Activated B cell treated with CpG ODN at 0.5 μM for 24 hours (primary cell): ENCODE results near the gene SOX1. TPM values are rescaled to one million over a fixed set of nuclear protein-coding genes. Genes with fewer than 3 reads are reported as not detected.

Source experiments
- ATAC-seq: fragments of 200-7000 bp; cut with Tn5 transposase; one replicate; pipeline ENCODE4 v1.10.0; 2021; ENCODE audit warnings: low read depth, mild to moderate bottlenecking, moderate library complexity
- CTCF ChIA-PET: fragments of 350-600 bp; sonication (Branson Sonifier 250); formaldehyde crosslinking; loops from one replicate; lab custom pipeline; 2021; ENCODE audit warnings: antibody characterized with exemption; lab: Charles Lee
- POLR2A ChIA-PET: fragments of 350-600 bp; sonication (Branson Sonifier 250); formaldehyde crosslinking; loops from one replicate; lab custom pipeline; 2021; ENCODE audit warnings: antibody characterized with exemption; lab: Charles Lee
- DNase-seq: peaks from one replicate; pipeline ENCODE4 v3.0.0; 2022
- H3K27ac Mint-ChIP-seq: one replicate; pipeline ENCODE4 v1.8.0; 2020; ENCODE audit warnings: mixed read lengths
- H3K27me3 Mint-ChIP-seq: one replicate; pipeline ENCODE4 v1.8.0; 2021; ENCODE audit warnings: mixed read lengths
- H3K36me3 Mint-ChIP-seq: one replicate; pipeline ENCODE4 v1.8.0; 2021; ENCODE audit warnings: low read depth, mixed read lengths
- H3K4me1 Mint-ChIP-seq: one replicate; pipeline ENCODE4 v1.8.0; 2021; ENCODE audit warnings: mixed read lengths
- H3K4me3 Mint-ChIP-seq: one replicate; pipeline ENCODE4 v1.8.0; 2020; ENCODE audit warnings: mild to moderate bottlenecking, mixed read lengths
- H3K9me3 Mint-ChIP-seq: one replicate; pipeline ENCODE4 v1.8.0; 2020; ENCODE audit warnings: mixed read lengths
- intact Hi-C: fragments of 100-400 bp; cut with micrococcal nuclease; formaldehyde crosslinking; loops from one replicate; pipeline ENCODE4 v1.15.1; 2024
- total RNA-seq: library from RNA; stranded (reverse); gene quantifications from 2 replicates; pipeline ENCODE4 v1.2.3, GENCODE V29; 2022
- TF ChIP-seq, protein P1 (sequence below): fragments of 200-600 bp; IDR thresholded peaks from one replicate; pipeline ENCODE4 v1.8.0; 2022; ENCODE audit warnings: antibody characterized with exemption, mild to moderate bottlenecking

Gene SOX1
- total RNA-seq, 1 donor from 2014 or later: not detected

DNA sequence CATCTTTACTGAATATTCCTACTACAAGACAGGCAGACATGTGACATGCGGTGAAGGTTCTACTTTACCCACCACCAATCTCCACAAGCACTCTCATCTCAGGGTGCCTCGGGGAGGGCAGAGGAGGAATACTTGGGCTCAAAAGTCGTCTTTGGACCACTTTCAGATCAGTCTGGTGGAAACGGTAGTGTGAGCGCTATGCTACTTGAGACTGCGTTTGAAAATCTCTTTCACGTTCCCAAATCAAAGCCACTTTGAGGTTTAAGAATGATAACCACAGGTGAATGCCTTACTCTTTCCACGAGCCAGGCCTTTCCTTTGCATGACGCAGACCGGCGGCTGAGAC, 1.5 kb upstream of the SOX1 start:
- intact Hi-C loops: no loop called here
- Mint-ChIP-seq H3K27me3 (peaks cover 54% of the 10 kb centered on the region), H3K9me3 (peaks cover 3% of the 10 kb centered on the region), H3K4me3 (no peak overlapping the region), H3K27ac (no peak overlapping the region), H3K36me3 (no peaks in the 10 kb centered on the region), H3K4me1 (peaks cover 9% of the 10 kb centered on the region)
- TF ChIP-seq, protein P1, sequence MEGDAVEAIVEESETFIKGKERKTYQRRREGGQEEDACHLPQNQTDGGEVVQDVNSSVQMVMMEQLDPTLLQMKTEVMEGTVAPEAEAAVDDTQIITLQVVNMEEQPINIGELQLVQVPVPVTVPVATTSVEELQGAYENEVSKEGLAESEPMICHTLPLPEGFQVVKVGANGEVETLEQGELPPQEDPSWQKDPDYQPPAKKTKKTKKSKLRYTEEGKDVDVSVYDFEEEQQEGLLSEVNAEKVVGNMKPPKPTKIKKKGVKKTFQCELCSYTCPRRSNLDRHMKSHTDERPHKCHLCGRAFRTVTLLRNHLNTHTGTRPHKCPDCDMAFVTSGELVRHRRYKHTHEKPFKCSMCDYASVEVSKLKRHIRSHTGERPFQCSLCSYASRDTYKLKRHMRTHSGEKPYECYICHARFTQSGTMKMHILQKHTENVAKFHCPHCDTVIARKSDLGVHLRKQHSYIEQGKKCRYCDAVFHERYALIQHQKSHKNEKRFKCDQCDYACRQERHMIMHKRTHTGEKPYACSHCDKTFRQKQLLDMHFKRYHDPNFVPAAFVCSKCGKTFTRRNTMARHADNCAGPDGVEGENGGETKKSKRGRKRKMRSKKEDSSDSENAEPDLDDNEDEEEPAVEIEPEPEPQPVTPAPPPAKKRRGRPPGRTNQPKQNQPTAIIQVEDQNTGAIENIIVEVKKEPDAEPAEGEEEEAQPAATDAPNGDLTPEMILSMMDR: no peak
- POLR2A ChIA-PET: no interaction called here
- DNase-seq: no peak
- no peak for ATAC-seq
- CTCF ChIA-PET: no interaction called here

DNA sequence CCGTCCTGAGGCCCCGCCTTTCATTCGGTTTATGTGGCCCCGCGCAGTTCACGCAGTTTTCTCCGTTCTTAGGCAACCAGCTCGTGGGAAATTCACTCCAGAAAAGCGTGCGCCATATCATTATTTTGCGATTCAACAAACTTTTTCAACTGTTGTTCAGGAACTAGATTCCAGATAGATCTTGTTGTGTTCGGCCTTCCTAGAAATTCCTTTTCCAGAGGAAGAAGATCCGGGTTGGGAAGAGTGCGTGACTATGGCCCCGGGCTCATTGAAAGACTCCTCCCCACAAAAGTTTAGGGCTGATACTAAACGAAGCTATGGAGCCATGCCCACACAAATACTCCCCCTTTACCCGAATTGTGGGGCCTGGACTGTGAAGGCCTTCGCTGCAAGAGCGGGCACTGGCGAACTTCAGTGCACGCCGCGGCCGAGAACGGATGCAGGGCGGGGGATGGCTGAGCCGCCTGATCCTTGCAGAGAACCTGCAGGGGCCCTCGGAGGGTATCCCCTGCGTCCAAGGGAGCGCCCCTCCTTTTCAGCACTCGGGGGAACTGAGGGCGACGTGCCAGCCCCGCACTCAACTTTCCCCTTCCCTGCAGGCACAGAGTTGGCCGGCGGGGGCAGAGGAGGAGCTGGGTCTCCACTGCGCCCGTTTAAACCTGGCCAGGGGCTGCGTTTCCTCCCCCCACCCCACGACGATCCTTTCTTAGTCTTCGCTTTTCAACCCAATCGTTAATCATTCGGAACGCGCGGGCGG, 904 bp upstream of the SOX1 start:
- ChIA-PET POLR2A (no interaction called here), CTCF (no interaction called here)
- intact Hi-C loops: no loop called here
- no peak for ATAC-seq
- peaks cover 54% of the 10 kb centered on the region for H3K27me3 Mint-ChIP-seq
- DNase-seq: no peak
- peaks cover 3% of the 10 kb centered on the region for H3K9me3 Mint-ChIP-seq
- H3K36me3 Mint-ChIP-seq: no peaks in the 10 kb centered on the region
- no peak overlapping the region for H3K27ac Mint-ChIP-seq
- H3K4me1 Mint-ChIP-seq: peaks cover 9% of the 10 kb centered on the region
- TF ChIP-seq, protein P1: no peak
- H3K4me3 Mint-ChIP-seq: no peak overlapping the region

DNA sequence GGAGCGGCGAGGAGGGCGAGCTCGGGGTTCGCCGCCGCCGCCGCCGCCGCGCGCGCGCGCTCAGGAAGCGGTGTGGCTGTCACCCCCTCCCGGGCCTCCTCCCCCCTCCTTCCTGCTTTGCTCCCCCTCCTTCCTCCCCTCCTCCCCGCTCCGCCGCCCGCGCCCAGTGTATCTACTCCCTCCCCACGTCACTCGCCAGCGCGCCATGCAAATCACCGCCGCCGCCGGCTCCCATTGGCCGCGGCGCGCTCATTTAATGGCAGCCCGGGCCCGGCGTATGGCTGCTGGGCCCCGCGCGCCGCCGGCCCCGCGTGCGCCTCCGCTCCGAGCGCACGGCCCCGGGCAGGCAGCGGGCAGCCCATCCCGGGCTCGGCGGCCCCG, 335 bp upstream of the SOX1 start:
- H3K4me1 Mint-ChIP-seq: peaks cover 9% of the 10 kb centered on the region
- POLR2A ChIA-PET: no interaction called here
- CTCF ChIA-PET: no interaction called here
- DNase-seq (no peak), ATAC-seq (peak; percentile 21)
- no peaks in the 10 kb centered on the region for H3K36me3 Mint-ChIP-seq
- no peak overlapping the region for H3K4me3 Mint-ChIP-seq
- intact Hi-C loops: no loop called here
- peaks cover 3% of the 10 kb centered on the region for H3K9me3 Mint-ChIP-seq
- no peak overlapping the region for H3K27ac Mint-ChIP-seq
- TF ChIP-seq, protein P1: no peak
- peaks cover 54% of the 10 kb centered on the region for H3K27me3 Mint-ChIP-seq

DNA sequence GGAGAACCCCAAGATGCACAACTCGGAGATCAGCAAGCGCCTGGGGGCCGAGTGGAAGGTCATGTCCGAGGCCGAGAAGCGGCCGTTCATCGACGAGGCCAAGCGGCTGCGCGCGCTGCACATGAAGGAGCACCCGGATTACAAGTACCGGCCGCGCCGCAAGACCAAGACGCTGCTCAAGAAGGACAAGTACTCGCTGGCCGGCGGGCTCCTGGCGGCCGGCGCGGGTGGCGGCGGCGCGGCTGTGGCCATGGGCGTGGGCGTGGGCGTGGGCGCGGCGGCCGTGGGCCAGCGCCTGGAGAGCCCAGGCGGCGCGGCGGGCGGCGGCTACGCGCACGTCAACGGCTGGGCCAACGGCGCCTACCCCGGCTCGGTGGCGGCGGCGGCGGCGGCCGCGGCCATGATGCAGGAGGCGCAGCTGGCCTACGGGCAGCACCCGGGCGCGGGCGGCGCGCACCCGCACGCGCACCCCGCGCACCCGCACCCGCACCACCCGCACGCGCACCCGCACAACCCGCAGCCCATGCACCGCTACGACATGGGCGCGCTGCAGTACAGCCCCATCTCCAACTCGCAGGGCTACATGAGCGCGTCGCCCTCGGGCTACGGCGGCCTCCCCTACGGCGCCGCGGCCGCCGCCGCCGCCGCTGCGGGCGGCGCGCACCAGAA, 1.1 kb downstream of the SOX1 start:
- POLR2A ChIA-PET: no interaction called here
- Mint-ChIP-seq H3K36me3 (no peaks in the 10 kb centered on the region), H3K27me3 (peaks cover 48% of the 10 kb centered on the region), H3K4me1 (peaks cover 11% of the 10 kb centered on the region), H3K27ac (no peak overlapping the region), H3K9me3 (peaks cover 5% of the 10 kb centered on the region), H3K4me3 (no peak overlapping the region)
- ATAC-seq: no peak
- no peak for DNase-seq
- TF ChIP-seq, protein P1: no peak
- intact Hi-C loops: no loop called here
- CTCF ChIA-PET: no interaction called here

DNA sequence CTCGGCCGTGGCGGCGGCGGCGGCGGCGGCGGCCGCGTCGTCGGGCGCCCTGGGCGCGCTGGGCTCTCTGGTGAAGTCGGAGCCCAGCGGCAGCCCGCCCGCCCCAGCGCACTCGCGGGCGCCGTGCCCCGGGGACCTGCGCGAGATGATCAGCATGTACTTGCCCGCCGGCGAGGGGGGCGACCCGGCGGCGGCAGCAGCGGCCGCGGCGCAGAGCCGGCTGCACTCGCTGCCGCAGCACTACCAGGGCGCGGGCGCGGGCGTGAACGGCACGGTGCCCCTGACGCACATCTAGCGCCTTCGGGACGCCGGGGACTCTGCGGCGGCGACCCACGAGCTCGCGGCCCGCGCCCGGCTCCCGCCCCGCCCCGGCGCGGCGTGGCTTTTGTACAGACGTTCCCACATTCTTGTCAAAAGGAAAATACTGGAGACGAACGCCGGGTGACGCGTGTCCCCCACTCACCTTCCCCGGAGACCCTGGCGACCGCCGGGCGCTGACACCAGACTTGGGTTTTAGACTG, 1.7 kb downstream of the SOX1 start:
- Mint-ChIP-seq H3K36me3 (no peaks in the 10 kb centered on the region), H3K9me3 (peaks cover 5% of the 10 kb centered on the region), H3K27me3 (peaks cover 44% of the 10 kb centered on the region), H3K4me1 (peaks cover 8% of the 10 kb centered on the region), H3K4me3 (no peak overlapping the region), H3K27ac (peak overlapping the region; percentile 35)
- ChIA-PET CTCF (no interaction called here), POLR2A (no interaction called here)
- DNase-seq (no peak), ATAC-seq (no peak)
- intact Hi-C loops: no loop called here
- TF ChIP-seq, protein P1: no peak
